ENCODE results near the gene SRRM3. TPM values are rescaled to one million over a fixed set of nuclear protein-coding genes. Genes with fewer than 3 reads are reported as not detected.
A peak's percentile ranks its signal among the peaks of the same experiment; 100 is the strongest.

SRRM3 gene
- total and polyA plus RNA-seq, 9 of the 15 experiments (the other 6 are each of a cell fraction or from before 2014, with no cell fraction given) = 0.04 to 0.91 (median 0.46) TPM; not detected in 2

- no peak for TF ChIP-seq SNAPC5 (CRISPR knock-in tag; IDR thresholded peaks at IDR 0.05)
- TF ChIP-seq POLR2AphosphoS5 (IDR thresholded peaks at IDR 0.05; ENCODE audit: control insufficient read depth, insufficient read depth, low read depth, low read length) = peak; percentile 80
- peak; percentile 54; the same call in 1 of the 2 replicates for TF ChIP-seq GTF2A2 (tag; IDR thresholded peaks at IDR 0.05)
- no peak for TF ChIP-seq ZBTB11 (CRISPR knock-in tag; IDR thresholded peaks at IDR 0.05)
- no peak for TF ChIP-seq ZNF217 (CRISPR knock-in tag; IDR thresholded peaks at IDR 0.05)
- TF ChIP-seq ZNF232 (CRISPR knock-in tag; IDR thresholded peaks at IDR 0.05) = peak; percentile 68; the same call in 1 of the 2 replicates
- TF ChIP-seq HOMEZ (CRISPR knock-in tag; IDR thresholded peaks at IDR 0.05) = peak; percentile 85; the same call in 1 of the 2 replicates
- TF ChIP-seq SMAD3 (CRISPR knock-in tag; conservative IDR thresholded peaks at IDR 0.05) = peak; percentile 79; the same call in 1 of the 2 replicates
- TF ChIP-seq IRF2 (CRISPR knock-in tag; IDR thresholded peaks at IDR 0.05) = no peak
- peak in 1 of 2 experiments; percentile 10; a peak in 1 of 4 replicates for TF ChIP-seq ZMIZ1 (IDR thresholded peaks at IDR 0.05; ENCODE audit: low read depth in 2 of 2, low read length in 2 of 2)
- TF ChIP-seq ZNF133 (CRISPR knock-in tag; IDR thresholded peaks at IDR 0.05) = no peak
- no peak for TF ChIP-seq ARID2 (IDR thresholded peaks at IDR 0.05)
- TF ChIP-seq MBD1 (CRISPR knock-in tag; IDR thresholded peaks at IDR 0.05) = no peak
- no peak for TF ChIP-seq PPARD (CRISPR knock-in tag; IDR thresholded peaks at IDR 0.05)
- TF ChIP-seq BRCA1 (IDR thresholded peaks at IDR 0.05) = no peak
- no peak for TF ChIP-seq BRCA1 (CRISPR knock-in tag; IDR thresholded peaks at IDR 0.05)
These were observed 100.9 kb downstream of the SRRM3 start, which contains the start of gene HSPB1 (continued) for GRCh38 chr7:76302347-76303201.

Measured in K562 (cell line).